Body of pancreas (tissue), 4 donors: Measurements from ENCODE around the gene UBAC1. TPM values are rescaled to one million over a fixed set of nuclear protein-coding genes. Genes with fewer than 3 reads are reported as not detected.
"Not testable (repeated sequence)": the region's sequence is repeated elsewhere in the genome, so short reads cannot be mapped to it uniquely, and the experiment has no call there.

Source experiments
- ATAC-seq: fragments of 150-250 bp; one replicate; pipeline ENCODE4 v1.9.1; 2016
- DNase-seq, 4 donors: peaks; one replicate each; pipeline ENCODE4 v3.0.0-alpha.2; 2019
- H3K27ac ChIP-seq, 4 donors: fragments of 200-600 bp; sonication (generic); 1 replicate in 3 of 4; 2 replicates in 1 of 4; pipeline versions ENCODE4 v1.5.1 to v1.6.1; 2016 to 2019; ENCODE audit warnings: mild to moderate bottlenecking in 1 of 4, mixed read lengths in 1 of 4, moderate library complexity in 1 of 4
- H3K27me3 ChIP-seq, 2 donors: fragments of 200-600 bp; sonication (generic); one replicate each; pipeline ENCODE4 v1.6.0; 2016; ENCODE audit warnings: mild to moderate bottlenecking in 1 of 2
- H3K36me3 ChIP-seq, 2 donors: fragments of 200-600 bp; sonication (generic); replicated peaks in 1 of 2; 2 replicates each; pipeline ENCODE4 v1.5.1; 2016; ENCODE audit warnings: low read depth in 2 of 2; ENCODE audit not compliant: insufficient read depth in 1 of 2
- H3K4me1 ChIP-seq: fragments of 200-600 bp; sonication (generic); one replicate; pipeline ENCODE4 v1.6.0; 2016
- H3K4me3 ChIP-seq, 2 donors: fragments of 200-600 bp; sonication (generic); 1 replicate in 1 of 2; 2 replicates in 1 of 2; pipeline ENCODE4 v1.5.1; 2016 to 2019
- H3K9me3 ChIP-seq, 3 donors: fragments of 200-600 bp; sonication (generic); 1 replicate in 2 of 3; 2 replicates in 1 of 3; pipeline ENCODE4 v1.5.1; 2016
- POLR2A ChIP-seq, 3 donors: fragments of 450-650 bp; IDR thresholded peaks; one replicate each; pipeline ENCODE4 v1.6.1; 2016; ENCODE audit warnings: antibody characterized with exemption in 3 of 3, mild to moderate bottlenecking in 2 of 3
- WGBS, 2 donors: methylation state at CpG; one replicate each; pipeline ENCODE4 v1.1.5; 2017; 5-methylcytosine and 5-hydroxymethylcytosine counted together
- intact Hi-C: fragments of 100-400 bp; cut with DNase I; formaldehyde crosslinking; loops from one replicate; pipeline ENCODE4 v1.15.1; 2023
- total RNA-seq, 2 donors: library from RNA; depleted of rRNA; stranded (reverse); fragments of >200 nt; gene quantifications; one replicate each; pipeline ENCODE4 v1.1.0, GENCODE V29; 2016
- TF ChIP-seq, protein P1 (sequence below), 7 experiments: fragments of 450-650 bp in 4 of 7; fragments of 200-600 bp in 3 of 7; sonication (generic) in 3 of 7; IDR thresholded peaks; one replicate each; pipeline ENCODE4 v1.5.1; 2016 to 2019; ENCODE audit warnings: antibody characterized with exemption in 7 of 7

The UBAC1 gene
- total RNA-seq, 2 donors from 2014 or later, result 17.4 to 25.4 TPM

- Histone ChIP-seq H3K36me3 (peaks cover 0 to 23% of the 10 kb centered on the region in 2 donors), H3K9me3 (no peaks in the 10 kb centered on the region)
- no peak for ATAC-seq
Observed at GRCh38 chr9:135946392-135946994, 14.7 kb downstream of the UBAC1 start.

GRCh38 chr9:135945969-135946368, 15.2 kb downstream of the UBAC1 start:
- 92% methylated on average over 8 to 18 of the region's 18 CpGs for WGBS, 2 donors
- TF ChIP-seq, protein P1, sequence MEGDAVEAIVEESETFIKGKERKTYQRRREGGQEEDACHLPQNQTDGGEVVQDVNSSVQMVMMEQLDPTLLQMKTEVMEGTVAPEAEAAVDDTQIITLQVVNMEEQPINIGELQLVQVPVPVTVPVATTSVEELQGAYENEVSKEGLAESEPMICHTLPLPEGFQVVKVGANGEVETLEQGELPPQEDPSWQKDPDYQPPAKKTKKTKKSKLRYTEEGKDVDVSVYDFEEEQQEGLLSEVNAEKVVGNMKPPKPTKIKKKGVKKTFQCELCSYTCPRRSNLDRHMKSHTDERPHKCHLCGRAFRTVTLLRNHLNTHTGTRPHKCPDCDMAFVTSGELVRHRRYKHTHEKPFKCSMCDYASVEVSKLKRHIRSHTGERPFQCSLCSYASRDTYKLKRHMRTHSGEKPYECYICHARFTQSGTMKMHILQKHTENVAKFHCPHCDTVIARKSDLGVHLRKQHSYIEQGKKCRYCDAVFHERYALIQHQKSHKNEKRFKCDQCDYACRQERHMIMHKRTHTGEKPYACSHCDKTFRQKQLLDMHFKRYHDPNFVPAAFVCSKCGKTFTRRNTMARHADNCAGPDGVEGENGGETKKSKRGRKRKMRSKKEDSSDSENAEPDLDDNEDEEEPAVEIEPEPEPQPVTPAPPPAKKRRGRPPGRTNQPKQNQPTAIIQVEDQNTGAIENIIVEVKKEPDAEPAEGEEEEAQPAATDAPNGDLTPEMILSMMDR (IDR thresholded peaks at IDR 0.05), result no peak
- no peak for TF ChIP-seq POLR2A (IDR thresholded peaks at IDR 0.05)
- H3K27me3 ChIP-seq, result no peaks in the 10 kb centered on the region
- no peaks in the 10 kb centered on the region for H3K4me1 ChIP-seq
- intact Hi-C loops, result no loop called here
- no peak overlapping the region for H3K4me3 ChIP-seq
- no peaks in the 10 kb centered on the region for H3K9me3 ChIP-seq
- peaks cover 0 to 23% of the 10 kb centered on the region in 2 donors for H3K36me3 ChIP-seq
- ATAC-seq, result no peak
- DNase-seq, result no peak
- H3K27ac ChIP-seq, result no peak overlapping the region

More at GRCh38 chr9:135946392-135946994, 14.7 kb downstream of the UBAC1 start:
- WGBS, 2 donors, result 93 to 98% methylated on average over 5 to 13 of the region's 14 CpGs
- Histone ChIP-seq H3K4me1 (no peaks in the 10 kb centered on the region), H3K27me3 (no peaks in the 10 kb centered on the region), H3K27ac (no peak overlapping the region), H3K4me3 (no peak overlapping the region)
- TF ChIP-seq POLR2A (IDR thresholded peaks at IDR 0.05), result no peak
- TF ChIP-seq, protein P1 (IDR thresholded peaks at IDR 0.05), result no peak
- intact Hi-C loops, result no loop called here
- no peak for DNase-seq

- Histone ChIP-seq H3K9me3 (no peaks in the 10 kb centered on the region), H3K27me3 (no peaks in the 10 kb centered on the region), H3K27ac (no peak overlapping the region), H3K4me1 (no peaks in the 10 kb centered on the region), H3K4me3 (no peak overlapping the region), H3K36me3 (peaks cover 0 to 25% of the 10 kb centered on the region in 2 donors)
- no peak for DNase-seq
- intact Hi-C loops, result no loop called here
- TF ChIP-seq, protein P1 (IDR thresholded peaks at IDR 0.05), result no peak
- no peak for TF ChIP-seq POLR2A (IDR thresholded peaks at IDR 0.05)
- WGBS, 2 donors, result 90 to 91% methylated on average over 30 to 36 of the region's 36 CpGs
- no peak for ATAC-seq
Observed at GRCh38 chr9:135944444-135945252, 16.5 kb downstream of the UBAC1 start.

- H3K4me1 ChIP-seq, ATAC-seq, H3K27me3 ChIP-seq, intact Hi-C loops, H3K9me3 ChIP-seq, DNase-seq, H3K4me3 ChIP-seq, H3K27ac ChIP-seq: not testable (repeated sequence)
- H3K36me3 ChIP-seq, result peaks cover 0 to 27% of the 10 kb centered on the region in 2 donors
- 96 to 97% methylated on average over 6 of the region's 6 CpGs for WGBS, 2 donors
Observed at GRCh38 chr9:135943604-135944003, 17.6 kb downstream of the UBAC1 start.

GRCh38 chr9:135941288-135941995, 19.7 kb downstream of the UBAC1 start:
- DNase-seq (no peak), ATAC-seq (peak; percentile 15)
- Histone ChIP-seq H3K27ac (no peak overlapping the region), H3K27me3 (no peaks in the 10 kb centered on the region), H3K4me3 (no peak overlapping the region), H3K4me1 (no peaks in the 10 kb centered on the region), H3K36me3 (peaks cover 0 to 28% of the 10 kb centered on the region in 2 donors), H3K9me3 (peaks cover 0 to 2% (median 0%) of the 10 kb centered on the region in 3 donors)
- 84 to 85% methylated on average over 6 to 13 of the region's 13 CpGs for WGBS, 2 donors
- intact Hi-C loops, result no loop called here
- no peak for TF ChIP-seq POLR2A (IDR thresholded peaks at IDR 0.05)
- TF ChIP-seq, protein P1 (IDR thresholded peaks at IDR 0.05), result no peak
